ENCODE measurements around the gene UBASH3A.

The UBASH3A gene

DNA sequence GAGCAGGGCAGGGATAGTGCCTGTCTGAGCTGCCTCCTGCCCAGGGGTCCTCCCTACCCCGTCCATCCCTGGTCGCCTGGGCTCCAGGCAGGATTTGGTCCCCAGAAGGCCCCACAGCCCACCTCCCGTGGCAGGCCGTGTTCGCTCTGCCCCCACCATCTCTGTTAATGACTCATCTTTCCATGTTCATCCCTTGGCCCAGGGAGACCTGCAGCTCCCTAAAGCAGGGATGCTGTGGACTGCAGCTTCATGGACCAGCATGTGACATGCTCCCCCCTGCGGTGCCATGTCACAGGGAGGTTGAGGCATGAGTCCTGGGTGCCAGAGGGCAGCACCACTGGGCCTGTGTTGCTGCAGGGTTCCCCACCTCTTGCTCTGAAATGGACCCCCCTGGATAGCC lies 26.8 kb downstream of the UBASH3A start:
- no peak for DNase-seq (ENCODE audit: low read depth in 2 of 2)

DNA sequence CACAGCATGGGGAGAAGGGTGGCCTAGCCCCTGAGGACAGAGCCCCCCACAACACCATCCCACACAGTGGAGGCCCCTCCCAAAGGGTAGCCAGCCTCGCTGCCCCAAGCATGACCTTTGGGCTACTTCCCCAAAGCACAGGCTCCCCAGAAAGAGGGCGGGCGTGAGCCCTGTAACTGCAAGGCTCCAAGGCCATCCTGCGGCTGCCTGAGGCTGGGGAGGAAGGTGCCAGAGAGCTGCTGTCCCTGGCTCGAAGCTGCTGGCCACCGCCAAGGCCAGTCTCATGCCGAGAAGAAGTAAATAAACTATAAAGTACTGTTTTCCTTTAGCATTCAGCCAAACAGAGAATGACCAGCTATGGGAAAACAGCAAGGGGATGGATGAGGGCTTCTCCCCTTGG lies 27.5 kb downstream of the UBASH3A start:
- DNase-seq (ENCODE audit: low read depth in 2 of 2), result no peak

DNA sequence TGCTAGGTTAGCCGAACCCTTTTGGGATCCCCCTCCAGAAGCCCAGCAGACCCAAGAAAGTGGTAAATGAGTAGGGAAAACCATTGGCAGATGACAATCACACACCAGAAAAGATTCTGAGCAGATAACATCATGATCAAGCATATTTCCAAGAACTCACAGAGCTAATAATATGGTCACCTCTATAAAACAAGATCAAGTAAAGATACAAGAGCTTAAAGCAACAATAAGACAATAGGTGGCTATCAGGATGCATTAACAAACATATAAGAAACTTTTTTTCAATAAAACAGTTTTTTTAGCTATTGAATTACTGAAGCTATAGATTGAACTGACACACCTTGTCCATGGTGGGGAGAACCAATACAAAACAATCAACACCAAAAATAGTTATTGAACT lies 29.0 kb downstream of the UBASH3A start:
- DNase-seq (ENCODE audit: low read depth in 2 of 2), result no peak

DNA sequence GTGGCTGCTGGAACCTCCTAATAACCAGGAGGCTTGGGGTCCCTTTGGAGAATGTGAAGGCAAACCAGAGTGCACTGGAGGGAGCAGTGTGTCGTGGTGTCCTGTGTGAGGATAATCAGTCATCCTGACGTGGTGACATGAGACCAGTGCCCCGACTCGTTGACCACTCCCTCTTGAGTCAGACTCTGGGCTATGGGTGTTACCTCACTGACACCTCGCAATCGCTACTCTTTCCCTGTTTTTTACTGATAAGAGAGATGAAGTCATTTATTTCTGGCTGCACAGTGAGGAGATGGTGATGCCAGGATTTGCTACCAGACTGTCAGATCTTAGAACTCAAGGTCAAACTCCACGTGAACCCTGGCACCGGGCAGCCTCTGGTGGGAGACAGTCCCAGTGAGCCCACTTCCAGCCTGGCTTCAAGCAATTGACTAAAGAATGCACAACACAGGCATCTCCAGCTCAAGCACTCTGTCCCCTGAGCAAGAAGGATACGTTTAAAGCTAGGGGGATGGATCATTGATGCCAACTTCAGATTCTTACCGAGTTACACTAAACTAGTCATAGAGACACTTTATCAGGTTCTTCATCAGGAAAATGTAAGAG lies 30.3 kb downstream of the UBASH3A start:
- no peak for DNase-seq (ENCODE audit: low read depth in 2 of 2)

DNA sequence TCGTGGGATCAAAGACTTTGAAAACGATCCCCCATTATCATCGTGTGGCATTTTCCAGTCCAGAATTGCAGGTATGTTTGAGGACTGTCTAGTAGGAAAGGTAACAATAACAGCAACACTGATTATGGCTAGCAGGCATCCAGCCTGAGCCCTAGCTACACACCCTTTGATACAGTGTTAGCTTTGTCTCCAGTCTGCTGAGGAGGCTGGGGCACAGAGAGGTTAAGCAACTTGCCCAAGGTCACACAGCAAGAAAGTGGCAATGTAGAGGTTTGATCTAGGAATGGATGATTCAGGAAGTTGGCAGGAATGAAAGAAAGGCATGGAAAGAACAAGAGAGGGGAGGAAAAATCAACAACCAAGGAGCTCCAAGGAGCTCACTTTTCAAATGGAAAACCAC lies 31.2 kb downstream of the UBASH3A start:
- DNase-seq (ENCODE audit: low read depth in 2 of 2), result no peak

DNA sequence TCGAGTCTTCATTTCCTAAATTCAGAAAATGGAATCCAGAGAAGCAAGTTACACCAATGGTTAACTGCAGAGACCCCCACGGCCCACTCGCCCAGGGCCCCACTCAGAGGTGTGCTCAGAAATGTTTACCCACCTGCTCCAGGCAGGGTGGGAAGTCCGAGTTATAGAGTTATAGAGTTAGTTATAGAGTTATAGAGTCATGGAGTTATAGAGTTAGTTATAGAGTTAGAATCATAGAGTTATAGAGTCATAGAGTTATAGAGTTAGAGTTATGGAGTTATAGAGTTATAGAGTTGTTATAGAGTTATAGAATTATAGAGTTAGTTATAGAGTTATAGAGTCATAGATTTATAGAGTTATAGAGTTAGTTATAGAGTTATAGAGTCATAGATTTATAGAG lies 31.7 kb downstream of the UBASH3A start:
- no peak for DNase-seq (ENCODE audit: low read depth in 2 of 2)

DNA sequence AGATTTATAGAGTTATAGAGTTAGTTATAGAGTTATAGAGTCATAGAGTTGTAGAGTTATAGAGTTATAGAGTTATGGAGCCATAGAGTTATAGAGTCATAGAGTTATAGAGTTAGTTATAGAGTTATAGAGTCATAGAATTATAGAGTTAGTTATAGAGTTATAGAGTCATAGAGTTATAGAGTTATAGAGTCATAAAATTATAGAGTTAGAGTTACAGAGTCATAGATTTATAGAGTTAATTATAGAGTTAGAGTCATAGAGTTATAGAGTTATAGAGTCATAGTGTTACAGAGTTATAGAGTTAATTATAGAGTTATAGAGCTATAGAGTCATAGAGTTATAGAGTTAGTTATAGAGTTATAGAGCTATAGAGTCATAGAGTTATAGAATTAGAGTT lies 32.1 kb downstream of the UBASH3A start:
- DNase-seq (ENCODE audit: low read depth in 2 of 2), result no peak

DNA sequence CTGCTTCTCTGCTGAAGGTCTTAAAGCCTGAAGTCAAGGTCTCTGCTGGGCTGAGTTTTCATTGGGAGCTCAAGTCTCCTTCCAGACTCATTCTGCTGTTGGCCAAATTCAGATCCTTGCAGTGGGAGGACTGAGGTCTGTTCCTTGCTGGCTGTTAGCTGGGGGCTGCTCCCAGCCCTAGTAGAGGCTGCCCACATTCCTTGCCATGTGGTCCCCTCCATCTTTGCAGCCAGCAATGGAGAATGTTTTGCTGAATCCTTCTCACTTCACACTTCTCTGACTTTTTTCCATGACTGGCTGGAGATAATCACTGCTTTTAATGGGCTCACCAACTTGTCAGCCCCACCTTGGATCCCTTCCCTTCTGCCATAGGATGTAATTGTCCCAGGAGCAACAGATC lies 33.2 kb downstream of the UBASH3A start:
- no peak for DNase-seq (ENCODE audit: low read depth in 2 of 2)

DNA sequence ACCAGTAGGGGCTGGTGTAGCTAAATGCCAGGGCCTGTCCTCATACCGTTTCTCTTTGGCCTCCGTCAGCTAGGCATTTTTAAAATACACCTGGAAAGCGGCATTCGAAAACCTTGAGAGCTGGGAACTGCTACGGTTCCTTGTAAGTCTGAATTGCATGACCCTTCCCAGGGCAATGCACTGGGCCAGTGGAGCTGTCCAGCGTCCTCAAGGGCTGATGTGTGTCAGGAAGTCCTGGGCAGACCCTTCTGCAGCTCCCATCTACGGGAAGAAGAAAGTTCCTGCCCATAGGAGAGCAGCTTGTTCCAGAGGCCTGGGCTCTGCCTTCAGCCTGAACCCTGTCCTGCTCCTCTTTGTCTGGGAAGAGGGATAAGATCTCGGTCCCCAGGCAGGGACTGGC lies 34.1 kb downstream of the UBASH3A start:
- DNase-seq (ENCODE audit: low read depth in 2 of 2), result no peak

DNA sequence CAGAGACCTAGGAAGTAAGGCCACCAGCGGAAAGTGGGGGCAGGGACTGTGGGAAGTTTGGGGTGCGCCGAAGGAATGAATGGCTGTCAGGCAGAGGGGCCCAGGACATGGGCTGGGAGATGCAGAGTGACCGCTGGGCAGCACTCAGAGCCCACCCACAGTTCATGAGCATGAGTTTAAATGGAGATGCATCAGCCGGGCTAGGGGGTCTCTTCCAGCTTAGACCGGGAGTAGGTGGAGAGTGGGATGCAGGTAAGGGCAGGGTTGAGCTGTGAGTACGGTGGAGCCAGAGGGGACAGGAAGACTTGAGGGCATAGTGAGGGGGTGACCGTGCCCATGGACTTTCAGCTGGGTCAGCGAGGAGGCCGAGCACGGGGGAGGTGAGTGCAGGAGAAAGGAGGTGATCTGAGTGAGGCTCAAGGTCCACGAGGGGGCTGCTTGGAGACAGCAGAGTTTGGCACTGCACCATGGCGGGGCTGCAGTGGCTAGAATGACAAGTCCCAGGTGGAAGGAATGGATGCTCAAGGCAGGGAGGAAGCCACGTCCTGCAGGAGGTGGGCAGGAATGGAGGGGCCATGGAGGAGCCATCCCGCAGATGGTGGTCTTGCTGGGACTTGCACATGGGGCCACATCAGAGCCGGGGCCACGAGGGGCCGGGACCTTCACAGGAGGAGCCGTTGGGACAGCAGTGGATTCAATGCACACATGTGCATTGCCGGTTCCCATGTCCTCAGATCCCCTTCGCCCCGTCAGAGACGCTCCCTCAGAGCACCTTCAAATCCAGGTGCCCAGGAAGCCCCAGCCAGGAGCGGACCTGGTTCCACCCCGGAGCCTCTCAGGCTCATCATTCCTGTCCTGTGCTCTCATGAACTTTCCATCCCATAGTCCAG lies 34.9 kb downstream of the UBASH3A start:
- no peak for DNase-seq (ENCODE audit: low read depth in 2 of 2)

DNA sequence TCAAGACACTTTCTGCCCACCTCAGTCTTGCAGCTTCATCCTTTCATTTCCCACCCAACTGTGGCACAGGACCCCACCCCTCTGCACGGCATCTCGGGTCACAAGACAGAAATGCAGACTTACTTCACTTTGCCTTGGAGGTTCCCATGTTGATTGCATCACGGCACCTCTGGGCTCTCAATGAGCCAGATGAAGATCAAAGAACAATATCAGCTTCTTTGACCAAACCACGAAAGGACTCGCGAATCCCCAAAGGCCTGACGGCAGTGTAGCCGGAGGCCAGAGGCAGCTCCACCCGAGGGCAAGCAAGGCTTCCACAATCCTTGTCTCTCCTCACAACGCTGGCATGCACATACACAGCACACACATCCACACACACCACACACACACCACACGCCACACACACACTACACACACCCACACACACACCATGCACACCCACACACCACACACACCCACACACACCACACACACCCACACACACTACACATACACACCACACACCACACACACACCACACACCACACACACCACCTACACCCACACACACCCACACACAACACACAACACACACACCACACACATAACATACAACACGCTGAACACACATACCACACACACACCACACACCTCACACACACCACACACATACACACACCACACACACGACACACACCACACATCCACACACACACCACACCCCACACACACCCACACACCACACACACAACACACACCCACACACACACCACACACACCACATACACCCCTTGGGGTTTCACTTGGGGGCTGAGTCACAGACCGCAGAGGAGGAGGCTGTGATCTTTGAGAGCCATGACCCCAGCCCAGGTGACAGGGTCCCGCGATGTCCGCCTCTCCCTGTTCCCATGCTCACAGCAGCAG lies 35.8 kb downstream of the UBASH3A start:
- no peak for DNase-seq (ENCODE audit: low read depth in 2 of 2)

DNA sequence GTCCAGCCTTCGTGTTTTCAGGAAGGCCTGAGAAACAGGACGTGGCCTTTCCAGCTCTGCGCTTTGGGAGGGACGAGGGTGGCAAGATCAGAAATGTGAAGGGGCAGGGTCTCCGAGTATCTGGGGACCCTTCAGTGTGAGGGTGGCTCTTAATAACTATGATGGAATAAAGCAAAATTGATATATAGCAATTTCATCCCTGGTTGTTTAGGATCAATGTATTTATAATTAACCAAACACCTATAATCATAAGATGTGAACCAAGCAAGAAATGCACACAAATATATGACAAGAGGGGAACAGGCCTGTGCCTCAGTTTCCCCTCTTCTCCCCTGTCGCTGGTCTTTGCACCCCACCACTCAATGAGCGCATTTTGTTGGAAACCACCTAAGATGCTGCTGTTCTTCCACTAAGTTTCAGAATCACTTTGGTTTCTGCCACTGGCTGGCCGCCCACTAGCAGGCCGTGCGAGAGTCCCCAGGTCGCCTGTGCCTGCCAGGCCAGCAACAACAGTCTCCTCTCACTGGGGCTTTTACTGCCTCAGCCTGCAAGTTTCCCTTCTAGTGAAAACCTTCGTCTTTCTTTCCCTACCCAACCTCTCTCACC lies 36.6 kb downstream of the UBASH3A start:
- DNase-seq (ENCODE audit: low read depth in 2 of 2), result no peak

DNA sequence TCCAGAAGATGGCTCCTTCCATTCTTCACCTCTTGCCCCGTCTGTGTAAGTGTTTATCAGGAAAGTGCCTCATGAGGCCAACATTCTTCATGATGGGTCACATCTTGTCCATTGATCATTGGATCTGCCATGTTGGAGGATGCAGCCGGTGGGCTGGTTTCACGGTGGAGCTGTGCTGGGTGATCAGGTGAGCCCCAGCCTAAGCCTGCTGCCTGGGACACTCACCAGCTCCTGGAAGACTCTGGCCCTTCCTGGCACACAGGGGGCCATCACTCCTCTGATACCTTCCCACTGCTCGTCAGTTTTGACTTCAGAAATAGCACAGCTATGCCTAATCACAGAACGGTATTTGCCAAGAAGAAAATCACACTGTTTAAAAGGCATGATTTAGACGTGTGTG lies 38.3 kb downstream of the UBASH3A start:
- DNase-seq (ENCODE audit: low read depth in 2 of 2), result no peak

DNA sequence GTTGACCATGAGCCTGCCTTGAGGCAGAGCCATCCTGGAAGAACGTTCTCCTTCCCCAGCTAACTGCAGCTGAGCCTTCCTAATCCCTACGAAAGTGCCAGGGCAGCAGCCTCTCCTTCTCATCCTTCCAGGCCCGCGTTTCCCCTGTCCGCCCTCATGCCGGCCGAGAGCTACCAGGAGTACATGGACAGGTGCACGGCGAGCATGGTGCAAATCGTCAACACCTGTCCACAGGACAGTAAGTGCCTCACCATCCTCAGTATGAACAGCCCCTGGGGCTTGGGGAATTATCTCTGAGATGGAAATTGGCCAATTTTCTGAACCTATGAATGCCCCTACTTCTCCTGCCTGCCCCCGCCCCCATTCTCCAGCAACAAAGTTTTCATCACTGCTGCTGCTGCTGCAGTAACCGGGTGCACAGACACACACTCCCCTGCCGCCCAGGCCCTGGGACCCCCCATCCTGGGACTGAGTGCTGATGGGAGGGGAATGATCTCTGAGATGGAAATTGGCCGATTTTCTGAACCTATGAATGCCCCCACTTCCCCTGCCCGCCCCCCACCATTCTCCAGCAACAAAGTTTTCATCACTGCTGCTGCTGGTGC lies 39.6 kb downstream of the UBASH3A start:
- DNase-seq (ENCODE audit: low read depth in 2 of 2), result no peak

DNA sequence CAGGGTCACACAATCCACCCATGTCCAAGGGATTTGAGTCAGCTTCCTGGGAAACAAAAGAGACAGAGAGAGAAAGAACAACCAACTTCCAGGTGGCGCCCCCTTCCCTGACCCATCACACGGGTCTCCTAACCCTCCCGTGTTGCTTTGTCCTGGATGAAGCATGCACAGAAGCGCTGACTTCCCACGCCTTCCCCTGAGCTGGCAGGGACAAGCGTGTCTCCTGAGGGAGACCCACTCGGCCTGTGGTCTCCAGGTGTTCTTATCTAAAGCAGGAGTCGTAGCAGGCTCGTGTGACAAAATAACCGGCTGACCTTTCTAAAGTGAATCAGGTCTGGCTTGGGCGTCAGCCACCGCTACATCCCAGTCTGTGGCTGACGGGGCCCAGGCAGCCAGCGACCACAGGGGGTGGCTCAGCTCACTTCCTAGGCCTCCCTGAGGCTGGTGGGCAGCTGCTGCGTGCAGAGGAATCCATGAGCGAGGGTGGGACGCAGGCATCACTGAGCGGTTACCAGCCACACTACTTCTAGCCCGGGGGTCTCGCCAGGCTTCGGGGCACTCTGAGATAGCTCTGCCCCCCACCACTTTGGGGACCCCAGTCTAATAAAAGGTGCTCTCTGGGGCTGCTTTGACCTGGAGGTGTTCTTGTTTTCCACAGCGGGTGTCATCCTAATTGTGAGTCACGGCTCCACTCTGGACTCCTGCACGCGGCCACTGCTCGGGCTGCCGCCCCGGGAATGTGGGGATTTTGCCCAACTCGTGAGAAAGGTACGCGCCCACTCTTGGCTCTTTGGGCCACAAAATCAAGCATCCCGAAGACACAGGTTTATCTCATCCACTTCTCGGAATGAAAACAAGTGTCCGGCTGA lies 40.4 kb downstream of the UBASH3A start:
- no peak for DNase-seq (ENCODE audit: low read depth in 2 of 2)

DNA sequence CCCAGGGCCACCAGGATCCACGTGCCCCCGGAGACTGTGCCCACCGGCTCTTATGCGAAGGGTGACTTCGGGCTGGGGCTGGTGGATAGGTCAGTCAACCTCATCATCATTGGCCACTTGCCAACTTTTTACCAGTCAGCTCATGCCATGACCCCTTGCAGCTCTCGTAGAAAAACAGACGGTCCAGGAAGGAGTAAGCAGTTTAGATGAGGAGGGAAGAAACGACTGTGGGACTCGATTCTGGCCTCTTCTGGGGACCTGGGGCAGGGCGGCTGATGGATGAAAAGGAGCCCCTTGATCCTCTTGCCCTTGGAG lies 41.0 kb downstream of the UBASH3A start:
- no peak for DNase-seq (ENCODE audit: low read depth in 2 of 2)

DNA sequence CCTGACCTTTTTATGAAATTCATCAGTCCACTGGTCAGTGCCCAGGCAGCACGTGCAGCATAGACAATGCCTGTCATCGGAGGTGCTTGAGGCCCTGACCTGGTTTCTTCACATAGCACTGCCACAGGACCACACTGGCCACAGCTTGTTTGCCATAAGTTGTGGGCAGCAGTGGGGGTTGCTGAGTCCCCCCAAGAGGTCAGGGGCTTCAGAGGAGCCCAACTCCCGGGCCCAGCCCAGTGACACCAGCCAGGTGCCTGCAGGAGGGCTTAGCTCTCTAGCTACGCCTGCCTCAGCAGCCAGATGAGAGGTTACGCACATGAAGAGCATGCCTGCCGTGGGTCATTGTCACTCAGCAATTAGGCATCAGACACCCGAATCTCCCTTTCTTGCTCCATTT lies 41.6 kb downstream of the UBASH3A start:
- DNase-seq (ENCODE audit: low read depth in 2 of 2), result no peak

DNA sequence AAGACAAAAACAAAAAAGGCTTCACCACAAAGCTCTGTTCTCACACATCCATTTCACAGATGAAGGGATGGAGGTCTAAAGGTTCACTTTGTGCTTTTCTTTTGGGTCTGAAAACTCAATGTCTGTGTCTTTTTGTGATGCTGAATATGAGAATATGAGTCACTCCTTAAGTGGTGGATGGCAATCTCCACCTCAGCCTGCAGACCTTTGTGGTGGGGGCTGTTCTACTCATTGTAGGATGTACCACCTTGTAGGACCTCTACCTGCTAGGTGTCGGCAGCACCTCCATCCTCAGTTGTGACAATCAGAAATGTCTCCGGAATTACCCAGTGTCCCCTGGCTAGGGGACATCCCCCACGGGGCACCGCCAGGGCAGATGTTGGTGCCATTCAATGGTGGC lies 42.8 kb downstream of the UBASH3A start:
- DNase-seq (ENCODE audit: low read depth in 2 of 2), result no peak

DNA sequence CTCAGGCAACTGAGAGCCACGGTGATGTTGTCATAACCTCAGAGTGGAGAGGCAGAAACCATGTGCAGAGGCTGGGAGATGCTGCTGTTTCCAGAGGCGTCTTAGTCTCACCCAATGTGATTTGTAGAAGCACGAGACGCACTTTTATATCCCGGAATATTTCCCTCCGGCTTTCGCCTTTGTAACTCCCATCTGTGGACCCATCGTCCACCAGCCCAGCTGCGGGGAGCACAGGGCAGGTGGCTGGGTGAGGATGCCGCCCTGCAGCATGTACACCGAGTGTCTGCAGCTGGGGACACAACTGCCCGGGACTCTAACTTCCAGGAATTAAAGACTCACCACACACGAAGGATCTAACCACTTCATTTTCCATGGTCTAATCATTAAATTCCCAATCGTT lies 43.5 kb downstream of the UBASH3A start:
- no peak for DNase-seq (ENCODE audit: low read depth in 2 of 2)

DNA sequence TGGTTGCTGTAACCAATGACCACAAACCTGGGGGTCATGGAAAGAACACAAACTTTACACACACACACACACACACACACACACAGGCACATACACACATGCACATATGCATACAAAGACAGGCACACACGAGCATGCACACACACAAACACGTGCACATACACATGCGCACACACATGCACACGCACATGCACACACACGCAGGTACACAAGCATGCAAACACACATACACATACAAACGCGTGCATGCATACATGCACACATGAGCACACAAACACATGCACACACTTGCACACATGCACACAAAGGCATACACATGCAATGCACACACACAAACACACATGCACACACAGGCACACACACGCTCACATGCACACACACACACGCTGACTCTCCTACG lies 44.0 kb downstream of the UBASH3A start:
- DNase-seq (ENCODE audit: low read depth in 2 of 2), result no peak

DNA sequence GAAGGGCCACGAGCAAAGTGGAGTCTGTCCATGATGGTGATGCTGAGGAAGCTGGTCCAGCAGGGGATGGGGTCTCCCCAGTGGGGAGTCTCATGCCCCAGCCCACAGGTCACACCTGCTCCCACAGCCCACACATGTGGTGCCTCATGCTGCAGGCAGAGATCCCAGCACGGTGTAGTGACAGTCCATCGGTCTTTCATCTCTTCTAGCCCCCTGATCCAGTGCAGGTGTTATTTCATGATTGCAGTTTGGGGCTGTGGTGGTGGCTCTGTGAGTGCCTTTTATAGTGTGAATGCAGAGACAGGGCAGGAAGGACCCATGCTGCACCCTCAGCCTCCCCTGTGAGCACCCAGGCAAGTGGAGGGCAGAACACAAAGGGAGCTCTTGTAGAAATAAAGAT lies 45.0 kb downstream of the UBASH3A start:
- DNase-seq (ENCODE audit: low read depth in 2 of 2), result no peak

Data from activated CD4-positive, alpha-beta T cell treated with anti-CD3 and anti-CD28 coated beads for 24 hours (primary cell).